Measurements from ENCODE around the gene RAP1GAP2.

DNA sequence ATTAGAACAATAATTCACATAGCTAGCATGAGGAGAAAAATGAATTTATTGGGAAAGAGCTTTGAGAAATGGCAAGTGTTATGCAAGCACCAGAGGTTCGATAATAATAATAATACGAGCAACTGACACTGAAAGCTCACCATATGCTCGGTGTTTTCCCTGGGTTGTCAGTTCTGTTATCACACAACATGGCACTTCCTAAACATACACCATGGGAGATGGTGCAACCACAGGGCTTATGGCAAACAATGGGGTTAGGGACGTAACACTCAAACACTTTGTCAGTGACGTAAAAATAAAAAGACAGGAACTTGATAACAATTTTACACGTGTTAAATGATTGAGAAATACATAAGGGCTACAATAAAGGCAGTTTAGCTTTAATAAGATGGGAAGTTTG is 243.5 kb downstream of the RAP1GAP2 start:
- no peak for TF ChIP-seq POLR2A (IDR thresholded peaks at IDR 0.05; ENCODE audit: low read depth, low read length)
- TF ChIP-seq TAF1 (IDR thresholded peaks at IDR 0.05; ENCODE audit: low read depth, low read length) = no peak
- no peak for TF ChIP-seq POLR2AphosphoS5 (IDR thresholded peaks at IDR 0.05; ENCODE audit: low read depth, low read length)
